ENCODE results near the gene ZDHHC3. TPM values are rescaled to one million over a fixed set of nuclear protein-coding genes. Genes with fewer than 3 reads are reported as not detected.

The ZDHHC3 gene
- total RNA-seq, 1 donor from 2014 or later: 66.6 TPM

DNA sequence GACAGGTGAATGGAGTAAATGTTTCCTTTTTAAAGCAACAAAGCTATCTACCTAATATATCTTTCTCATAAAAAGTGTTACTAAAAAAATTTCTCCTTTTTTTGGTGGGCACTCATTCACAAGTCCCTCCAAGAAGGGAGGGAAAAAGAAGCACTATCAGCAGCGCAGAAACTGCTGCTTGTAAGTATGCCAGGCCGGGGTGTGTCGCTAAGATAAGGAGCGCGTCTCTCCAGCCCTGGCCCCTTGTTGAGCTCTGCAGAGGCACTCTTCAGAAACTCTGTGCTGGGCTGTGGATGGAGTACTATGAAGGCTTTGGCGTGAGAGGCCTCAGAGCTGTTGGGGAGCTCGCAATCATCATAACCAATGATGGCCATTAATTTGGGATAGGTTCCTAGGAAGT, 49.1 kb downstream of the ZDHHC3 start:
- Mint-ChIP-seq H3K27me3 (ENCODE audit: low read depth, unreplicated experiment) (no peaks in the 10 kb centered on the region), H3K27ac (ENCODE audit: unreplicated experiment) (no peak overlapping the region)

GRCh38 chr3:44926172-44926571, 49.8 kb downstream of the ZDHHC3 start:
- FAIRE-seq (no peak), DNase-seq (ENCODE audit: low read depth) (no peak)
- Histone ChIP-seq H4K20me1 (ENCODE audit: insufficient read depth, low read length) (no peaks in the 10 kb centered on the region), H3K4me2 (ENCODE audit: low read length) (no peak overlapping the region), H3K27ac (ENCODE audit: low read depth, low read length) (no peak overlapping the region), H3K79me2 (ENCODE audit: insufficient read depth, low read length) (no peaks in the 10 kb centered on the region), H3K4me1 (ENCODE audit: insufficient read depth, low read length) (no peaks in the 10 kb centered on the region), H3K9ac (ENCODE audit: low read length) (no peak overlapping the region), H3K36me3 (ENCODE audit: insufficient read depth, low read length) (peaks cover 2% of the 10 kb centered on the region), H3K27me3 (ENCODE audit: insufficient read depth, low read length) (no peaks in the 10 kb centered on the region), H3K9me3 (ENCODE audit: insufficient read depth, low read depth, low read length) (no peaks in the 10 kb centered on the region), H3K4me3 (ENCODE audit: insufficient read depth, low read depth, low read length) (no peak overlapping the region), H2AFZ (ENCODE audit: low read depth, low read length) (no peak overlapping the region)
- Mint-ChIP-seq H3K9me3 (ENCODE audit: unreplicated experiment) (no peaks in the 10 kb centered on the region), H3K27me3 (ENCODE audit: low read depth, unreplicated experiment) (no peaks in the 10 kb centered on the region), H3K4me1 (ENCODE audit: low read depth, unreplicated experiment) (peaks cover 10% of the 10 kb centered on the region), H3K36me3 (ENCODE audit: low read depth, unreplicated experiment) (peaks cover 21% of the 10 kb centered on the region), H3K4me3 (ENCODE audit: unreplicated experiment) (no peak overlapping the region), H3K27ac (ENCODE audit: unreplicated experiment) (no peak overlapping the region)
- TF ChIP-seq, protein P1, sequence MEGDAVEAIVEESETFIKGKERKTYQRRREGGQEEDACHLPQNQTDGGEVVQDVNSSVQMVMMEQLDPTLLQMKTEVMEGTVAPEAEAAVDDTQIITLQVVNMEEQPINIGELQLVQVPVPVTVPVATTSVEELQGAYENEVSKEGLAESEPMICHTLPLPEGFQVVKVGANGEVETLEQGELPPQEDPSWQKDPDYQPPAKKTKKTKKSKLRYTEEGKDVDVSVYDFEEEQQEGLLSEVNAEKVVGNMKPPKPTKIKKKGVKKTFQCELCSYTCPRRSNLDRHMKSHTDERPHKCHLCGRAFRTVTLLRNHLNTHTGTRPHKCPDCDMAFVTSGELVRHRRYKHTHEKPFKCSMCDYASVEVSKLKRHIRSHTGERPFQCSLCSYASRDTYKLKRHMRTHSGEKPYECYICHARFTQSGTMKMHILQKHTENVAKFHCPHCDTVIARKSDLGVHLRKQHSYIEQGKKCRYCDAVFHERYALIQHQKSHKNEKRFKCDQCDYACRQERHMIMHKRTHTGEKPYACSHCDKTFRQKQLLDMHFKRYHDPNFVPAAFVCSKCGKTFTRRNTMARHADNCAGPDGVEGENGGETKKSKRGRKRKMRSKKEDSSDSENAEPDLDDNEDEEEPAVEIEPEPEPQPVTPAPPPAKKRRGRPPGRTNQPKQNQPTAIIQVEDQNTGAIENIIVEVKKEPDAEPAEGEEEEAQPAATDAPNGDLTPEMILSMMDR (IDR thresholded peaks at IDR 0.05; ENCODE audit: insufficient read depth, low read depth, low read length): no peak
- TF ChIP-seq EZH2 (IDR thresholded peaks at IDR 0.05; ENCODE audit: insufficient read depth, low read length): no peak

More for the DNA sequence above, 49.1 kb downstream of the ZDHHC3 start:
- Histone ChIP-seq H3K4me3 (ENCODE audit: insufficient read depth, low read depth, low read length) (no peak overlapping the region), H3K27ac (ENCODE audit: low read depth, low read length) (no peak overlapping the region), H2AFZ (ENCODE audit: low read depth, low read length) (no peak overlapping the region), H3K9ac (ENCODE audit: low read length) (no peak overlapping the region), H3K4me1 (ENCODE audit: insufficient read depth, low read length) (no peaks in the 10 kb centered on the region), H3K79me2 (ENCODE audit: insufficient read depth, low read length) (no peaks in the 10 kb centered on the region), H4K20me1 (ENCODE audit: insufficient read depth, low read length) (no peaks in the 10 kb centered on the region), H3K27me3 (ENCODE audit: insufficient read depth, low read length) (no peaks in the 10 kb centered on the region), H3K4me2 (ENCODE audit: low read length) (no peak overlapping the region), H3K9me3 (ENCODE audit: insufficient read depth, low read depth, low read length) (no peaks in the 10 kb centered on the region), H3K36me3 (ENCODE audit: insufficient read depth, low read length) (peaks cover 2% of the 10 kb centered on the region)
- Mint-ChIP-seq H3K36me3 (ENCODE audit: low read depth, unreplicated experiment) (peaks cover 19% of the 10 kb centered on the region), H3K4me3 (ENCODE audit: unreplicated experiment) (no peak overlapping the region), H3K9me3 (ENCODE audit: unreplicated experiment) (no peaks in the 10 kb centered on the region), H3K4me1 (ENCODE audit: low read depth, unreplicated experiment) (peaks cover 10% of the 10 kb centered on the region)
- DNase-seq (ENCODE audit: low read depth): no peak
- no peak for TF ChIP-seq EZH2 (IDR thresholded peaks at IDR 0.05; ENCODE audit: insufficient read depth, low read length)
- TF ChIP-seq, protein P1 (IDR thresholded peaks at IDR 0.05; ENCODE audit: insufficient read depth, low read depth, low read length): no peak
- FAIRE-seq: no peak

GRCh38 chr3:44924457-44925084, 51.4 kb downstream of the ZDHHC3 start:
- Mint-ChIP-seq H3K9me3 (ENCODE audit: unreplicated experiment) (no peaks in the 10 kb centered on the region), H3K27me3 (ENCODE audit: low read depth, unreplicated experiment) (no peaks in the 10 kb centered on the region), H3K27ac (ENCODE audit: unreplicated experiment) (no peak overlapping the region), H3K36me3 (ENCODE audit: low read depth, unreplicated experiment) (peaks cover 31% of the 10 kb centered on the region), H3K4me1 (ENCODE audit: low read depth, unreplicated experiment) (peaks cover 10% of the 10 kb centered on the region), H3K4me3 (ENCODE audit: unreplicated experiment) (no peak overlapping the region)
- no peak overlapping the region for H2AFZ ChIP-seq (ENCODE audit: low read depth, low read length)
- DNase-seq (ENCODE audit: low read depth) (no peak), FAIRE-seq (no peak)
- H3K27me3 ChIP-seq (ENCODE audit: insufficient read depth, low read length): no peaks in the 10 kb centered on the region
- no peak overlapping the region for H3K27ac ChIP-seq (ENCODE audit: low read depth, low read length)
- H3K4me2 ChIP-seq (ENCODE audit: low read length): no peak overlapping the region
- no peak overlapping the region for H3K9ac ChIP-seq (ENCODE audit: low read length)
- H3K79me2 ChIP-seq (ENCODE audit: insufficient read depth, low read length): no peaks in the 10 kb centered on the region
- no peaks in the 10 kb centered on the region for H3K9me3 ChIP-seq (ENCODE audit: insufficient read depth, low read depth, low read length)
- no peak for TF ChIP-seq EZH2 (IDR thresholded peaks at IDR 0.05; ENCODE audit: insufficient read depth, low read length)
- TF ChIP-seq, protein P1 (IDR thresholded peaks at IDR 0.05; ENCODE audit: insufficient read depth, low read depth, low read length): no peak
- H3K4me3 ChIP-seq (ENCODE audit: insufficient read depth, low read depth, low read length): no peak overlapping the region
- no peaks in the 10 kb centered on the region for H3K4me1 ChIP-seq (ENCODE audit: insufficient read depth, low read length)
- peaks cover 2% of the 10 kb centered on the region for H3K36me3 ChIP-seq (ENCODE audit: insufficient read depth, low read length)
- H4K20me1 ChIP-seq (ENCODE audit: insufficient read depth, low read length): no peaks in the 10 kb centered on the region
